Activated naive CD4-positive, alpha-beta T cell treated with anti-CD3 and anti-CD28 coated beads, Interleukin-2, amount 10 ng/mL, durations not matched to agents 7 days and 5 days (primary cell): ENCODE measurements around the gene BSPRY.

ENCODE experiments used
- CTCF ChIA-PET: fragments of 350-600 bp; sonication (Branson Sonifier 250); formaldehyde crosslinking; loops from one replicate; lab custom pipeline; 2021; ENCODE audit warnings: antibody characterized with exemption; lab: Charles Lee
- DNase-seq: peaks from one replicate; pipeline ENCODE4 v3.0.0-alpha.2; 2020
- H3K27ac Mint-ChIP-seq: one replicate; pipeline ENCODE4 v1.8.0; 2021; ENCODE audit warnings: mild to moderate bottlenecking, moderate library complexity, mixed read lengths
- H3K27me3 Mint-ChIP-seq: one replicate; pipeline ENCODE4 v1.8.0; 2021; ENCODE audit warnings: mild to moderate bottlenecking, mixed read lengths
- H3K36me3 Mint-ChIP-seq: one replicate; pipeline ENCODE4 v1.8.0; 2021; ENCODE audit warnings: mixed read lengths
- H3K4me1 Mint-ChIP-seq: one replicate; pipeline ENCODE4 v1.8.0; 2021; ENCODE audit warnings: mixed read lengths
- H3K4me3 Mint-ChIP-seq: one replicate; pipeline ENCODE4 v1.8.0; 2021; ENCODE audit warnings: mild to moderate bottlenecking, moderate library complexity, mixed read lengths
- H3K9me3 Mint-ChIP-seq: one replicate; pipeline ENCODE4 v1.8.0; 2021; ENCODE audit warnings: mixed read lengths

Gene BSPRY

GRCh38 chr9:113381909-113382411 is 32.6 kb downstream of the BSPRY start:
- H3K27me3 Mint-ChIP-seq = peaks cover 9% of the 10 kb centered on the region
- no peak for DNase-seq
- H3K4me1 Mint-ChIP-seq = peaks cover 2% of the 10 kb centered on the region
- peaks cover 2% of the 10 kb centered on the region for H3K36me3 Mint-ChIP-seq
- CTCF ChIA-PET = no interaction called here
- no peak overlapping the region for H3K4me3 Mint-ChIP-seq
- no peaks in the 10 kb centered on the region for H3K9me3 Mint-ChIP-seq
- H3K27ac Mint-ChIP-seq = no peak overlapping the region

GRCh38 chr9:113386571-113387393 is 37.4 kb downstream of the BSPRY start:
- no peak overlapping the region for H3K4me3 Mint-ChIP-seq
- no peaks in the 10 kb centered on the region for H3K27me3 Mint-ChIP-seq
- no peak overlapping the region for H3K27ac Mint-ChIP-seq
- CTCF ChIA-PET = interaction anchor here (2.0 kb wide), 1 partner anchor 16 kb away, joined by 4 read pairs; no protein-coding TSS in a partner anchor
- DNase-seq = no peak
- H3K9me3 Mint-ChIP-seq = no peaks in the 10 kb centered on the region
- peaks cover 6% of the 10 kb centered on the region for H3K36me3 Mint-ChIP-seq
- H3K4me1 Mint-ChIP-seq = no peaks in the 10 kb centered on the region

- Mint-ChIP-seq H3K9me3 (no peaks in the 10 kb centered on the region), H3K27ac (no peak overlapping the region), H3K27me3 (no peaks in the 10 kb centered on the region), H3K4me1 (no peaks in the 10 kb centered on the region), H3K4me3 (no peak overlapping the region), H3K36me3 (peaks cover 10% of the 10 kb centered on the region)
- DNase-seq = no peak
- CTCF ChIA-PET = no interaction called here
Observed at GRCh38 chr9:113387560-113388230, 38.4 kb downstream of the BSPRY start.

- CTCF ChIA-PET = no interaction called here
- no peak overlapping the region for H3K4me3 Mint-ChIP-seq
- peaks cover 14% of the 10 kb centered on the region for H3K36me3 Mint-ChIP-seq
- H3K27ac Mint-ChIP-seq = no peak overlapping the region
- H3K27me3 Mint-ChIP-seq = no peaks in the 10 kb centered on the region
- no peak for DNase-seq
- no peaks in the 10 kb centered on the region for H3K4me1 Mint-ChIP-seq
- no peaks in the 10 kb centered on the region for H3K9me3 Mint-ChIP-seq
Observed at GRCh38 chr9:113388833-113389232, 39.5 kb downstream of the BSPRY start.

GRCh38 chr9:113389451-113389850 is 40.1 kb downstream of the BSPRY start:
- Mint-ChIP-seq H3K36me3 (peaks cover 14% of the 10 kb centered on the region), H3K9me3 (no peaks in the 10 kb centered on the region), H3K27ac (no peak overlapping the region), H3K4me1 (no peaks in the 10 kb centered on the region), H3K27me3 (no peaks in the 10 kb centered on the region), H3K4me3 (no peak overlapping the region)
- CTCF ChIA-PET = no interaction called here
- no peak for DNase-seq

- H3K9me3 Mint-ChIP-seq = no peaks in the 10 kb centered on the region
- no peaks in the 10 kb centered on the region for H3K27me3 Mint-ChIP-seq
- CTCF ChIA-PET = no interaction called here
- no peak for DNase-seq
- H3K27ac Mint-ChIP-seq = no peak overlapping the region
- peaks cover 14% of the 10 kb centered on the region for H3K36me3 Mint-ChIP-seq
- H3K4me3 Mint-ChIP-seq = no peak overlapping the region
- no peaks in the 10 kb centered on the region for H3K4me1 Mint-ChIP-seq
Observed at GRCh38 chr9:113390192-113390960, 41.0 kb downstream of the BSPRY start.

- CTCF ChIA-PET = interaction anchor here (0.5 to 1.5 kb wide), 3 partner anchors 10 to 230 kb away, joined by 3 read pairs; no protein-coding TSS in a partner anchor
Observed at GRCh38 chr9:113391917-113392316, 42.6 kb downstream of the BSPRY start.

GRCh38 chr9:113393281-113393680 is 43.9 kb downstream of the BSPRY start:
- CTCF ChIA-PET = no interaction called here
- H3K36me3 Mint-ChIP-seq = peaks cover 16% of the 10 kb centered on the region
- no peak overlapping the region for H3K27ac Mint-ChIP-seq

More at GRCh38 chr9:113391917-113392316, 42.6 kb downstream of the BSPRY start:
- H3K9me3 Mint-ChIP-seq = no peaks in the 10 kb centered on the region
- DNase-seq = no peak
- no peak overlapping the region for H3K27ac Mint-ChIP-seq
- no peaks in the 10 kb centered on the region for H3K27me3 Mint-ChIP-seq
- H3K4me1 Mint-ChIP-seq = no peaks in the 10 kb centered on the region
- H3K36me3 Mint-ChIP-seq = peaks cover 16% of the 10 kb centered on the region
- H3K4me3 Mint-ChIP-seq = no peak overlapping the region

GRCh38 chr9:113395000-113395861 is 45.9 kb downstream of the BSPRY start:
- DNase-seq = no peak
- CTCF ChIA-PET = no interaction called here
- Mint-ChIP-seq H3K4me1 (peaks cover 13% of the 10 kb centered on the region), H3K9me3 (no peaks in the 10 kb centered on the region), H3K27me3 (no peaks in the 10 kb centered on the region), H3K27ac (no peak overlapping the region), H3K4me3 (no peak overlapping the region), H3K36me3 (peaks cover 12% of the 10 kb centered on the region)

More at GRCh38 chr9:113393281-113393680, 43.9 kb downstream of the BSPRY start:
- DNase-seq = no peak
- Mint-ChIP-seq H3K4me3 (no peak overlapping the region), H3K4me1 (no peaks in the 10 kb centered on the region), H3K27me3 (no peaks in the 10 kb centered on the region), H3K9me3 (no peaks in the 10 kb centered on the region)

GRCh38 chr9:113397203-113397631 is 47.9 kb downstream of the BSPRY start:
- Mint-ChIP-seq H3K36me3 (peaks cover 9% of the 10 kb centered on the region), H3K9me3 (no peaks in the 10 kb centered on the region), H3K4me1 (peaks cover 26% of the 10 kb centered on the region), H3K27ac (no peak overlapping the region), H3K27me3 (peaks cover 3% of the 10 kb centered on the region), H3K4me3 (no peak overlapping the region)
- CTCF ChIA-PET = interaction anchor here (1.3 kb wide), 1 partner anchor 185 kb away, joined by 3 read pairs; no protein-coding TSS in a partner anchor
- no peak for DNase-seq

GRCh38 chr9:113398796-113399195 is 49.5 kb downstream of the BSPRY start:
- DNase-seq = no peak
- Mint-ChIP-seq H3K36me3 (peaks cover 5% of the 10 kb centered on the region), H3K4me1 (peaks cover 26% of the 10 kb centered on the region), H3K27ac (no peak overlapping the region), H3K4me3 (peak overlapping the region; percentile 94), H3K27me3 (peaks cover 3% of the 10 kb centered on the region), H3K9me3 (no peaks in the 10 kb centered on the region)
- CTCF ChIA-PET = interaction anchor here (1.3 to 9.4 kb wide), 3 partner anchors 9 to 257 kb away, joined by 4 to 71 read pairs (median 8); no protein-coding TSS in a partner anchor

- H3K36me3 Mint-ChIP-seq = peaks cover 5% of the 10 kb centered on the region
- DNase-seq = no peak
- H3K9me3 Mint-ChIP-seq = no peaks in the 10 kb centered on the region
- H3K27ac Mint-ChIP-seq = no peak overlapping the region
- CTCF ChIA-PET = interaction anchor here (1.3 to 9.4 kb wide), 6 partner anchors 9 to 256 kb away, joined by 3 to 71 read pairs (median 8); partner anchors contain the start of genes CDC26 and PRPF4
- H3K4me3 Mint-ChIP-seq = peak overlapping the region; percentile 94
- H3K4me1 Mint-ChIP-seq = peaks cover 26% of the 10 kb centered on the region
- peaks cover 3% of the 10 kb centered on the region for H3K27me3 Mint-ChIP-seq
Observed at GRCh38 chr9:113399646-113400200, 50.4 kb downstream of the BSPRY start.
